GM19397 (cell line): Measurements from ENCODE around the gene ZNF212.

Experiments used
- ATAC-seq: cut with Tn5 transposase; IDR thresholded peaks from one replicate; pipeline ENCODE4 v1.9.1; 2021; ENCODE audit warnings: mild to moderate bottlenecking, moderate library complexity; ENCODE audit not compliant: unreplicated experiment

Gene ZNF212

GRCh38 chr7:149304006-149304405 is 64.6 kb downstream of the ZNF212 start:
- ATAC-seq = no peak
